Gastrocnemius medialis (tissue), 4 donors: ENCODE results near the gene TRAF4. TPM values are rescaled to one million over a fixed set of nuclear protein-coding genes. Genes with fewer than 3 reads are reported as not detected.
A peak's percentile ranks its signal among the peaks of the same experiment; 100 is the strongest.

Experiments
- ATAC-seq, 2 donors: fragments of 150-250 bp; one replicate each; pipeline ENCODE4 v1.9.1; 2016
- DNase-seq, 2 donors: peaks; one replicate each; pipeline ENCODE4 v3.0.0-alpha.2; 2019
- H3K27ac ChIP-seq, 4 donors: fragments of 200-600 bp; sonication (generic); 1 replicate in 1 of 4; 2 replicates in 3 of 4; pipeline ENCODE4 v1.5.1; 2016 to 2018; ENCODE audit warnings: mild to moderate bottlenecking in 2 of 4, moderate library complexity in 1 of 4
- H3K27me3 ChIP-seq, 3 donors: fragments of 200-600 bp; sonication (generic) in 2 of 3; 1 replicate in 1 of 3; 2 replicates in 2 of 3; pipeline versions ENCODE4 v1.5.1 to v1.6.0; 2016 to 2019; ENCODE audit warnings: mild to moderate bottlenecking in 1 of 3, moderate library complexity in 1 of 3
- H3K36me3 ChIP-seq, 2 donors: fragments of 200-600 bp; sonication (generic) in 1 of 2; one replicate each; pipeline ENCODE4 v1.5.1; 2017 to 2018
- H3K4me1 ChIP-seq, 2 donors: fragments of 200-600 bp; sonication (generic) in 1 of 2; one replicate each; pipeline ENCODE4 v1.5.1; 2016 to 2017; ENCODE audit warnings: mild to moderate bottlenecking in 2 of 2
- H3K4me3 ChIP-seq, 4 donors: fragments of 200-600 bp; sonication (generic) in 3 of 4; 1 replicate in 1 of 4; 2 replicates in 3 of 4; pipeline ENCODE4 v1.5.1; 2016 to 2019; ENCODE audit warnings: mild to moderate bottlenecking in 2 of 4
- H3K9me3 ChIP-seq, 3 donors: fragments of 200-600 bp; sonication (generic) in 2 of 3; 1 replicate in 1 of 3; 2 replicates in 2 of 3; pipeline ENCODE4 v1.5.1; 2016 to 2019
- POLR2A ChIP-seq, 2 donors: fragments of 450-650 bp; IDR thresholded peaks; one replicate each; pipeline ENCODE4 v1.6.1; 2017; ENCODE audit warnings: antibody characterized with exemption in 2 of 2, mild to moderate bottlenecking in 2 of 2, moderate library complexity in 2 of 2
- in situ Hi-C, 4 donors: fragments of 200-750 bp; cut with MboI; loops; one replicate each; pipeline versions ENCODE4 v1.15.0 to v1.8.0; 2017; ENCODE audit warnings: low sequenced_read_pairs in 4 of 4
- intact Hi-C: fragments of 100-400 bp; cut with DNase I; formaldehyde crosslinking; loops from one replicate; pipeline ENCODE4 v1.15.1; 2023; ENCODE audit warnings: low total_unique reads
- total RNA-seq, 4 donors: library from RNA; depleted of rRNA; stranded (reverse); fragments of >200 nt; gene quantifications; one replicate each; pipeline versions ENCODE4 v1.1.0 to v1.2.3, GENCODE V29; 2016
- TF ChIP-seq, protein P1 (sequence below), 5 experiments: fragments of 450-650 bp in 3 of 5; fragments of 200-600 bp in 2 of 5; sonication (generic) in 2 of 5; IDR thresholded peaks in 4 of 5; conservative IDR thresholded peaks in 1 of 5; 1 replicate in 4 of 5; 2 replicates in 1 of 5; pipeline ENCODE4 v1.5.1; 2016 to 2019; ENCODE audit warnings: antibody characterized with exemption in 5 of 5, mild to moderate bottlenecking in 3 of 5, moderate library complexity in 3 of 5

The TRAF4 gene, protein sequence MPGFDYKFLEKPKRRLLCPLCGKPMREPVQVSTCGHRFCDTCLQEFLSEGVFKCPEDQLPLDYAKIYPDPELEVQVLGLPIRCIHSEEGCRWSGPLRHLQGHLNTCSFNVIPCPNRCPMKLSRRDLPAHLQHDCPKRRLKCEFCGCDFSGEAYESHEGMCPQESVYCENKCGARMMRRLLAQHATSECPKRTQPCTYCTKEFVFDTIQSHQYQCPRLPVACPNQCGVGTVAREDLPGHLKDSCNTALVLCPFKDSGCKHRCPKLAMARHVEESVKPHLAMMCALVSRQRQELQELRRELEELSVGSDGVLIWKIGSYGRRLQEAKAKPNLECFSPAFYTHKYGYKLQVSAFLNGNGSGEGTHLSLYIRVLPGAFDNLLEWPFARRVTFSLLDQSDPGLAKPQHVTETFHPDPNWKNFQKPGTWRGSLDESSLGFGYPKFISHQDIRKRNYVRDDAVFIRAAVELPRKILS
- 1 to 10 TPM; 2.0 to 6.4 (median 3.8) TPM for total RNA-seq

DNA sequence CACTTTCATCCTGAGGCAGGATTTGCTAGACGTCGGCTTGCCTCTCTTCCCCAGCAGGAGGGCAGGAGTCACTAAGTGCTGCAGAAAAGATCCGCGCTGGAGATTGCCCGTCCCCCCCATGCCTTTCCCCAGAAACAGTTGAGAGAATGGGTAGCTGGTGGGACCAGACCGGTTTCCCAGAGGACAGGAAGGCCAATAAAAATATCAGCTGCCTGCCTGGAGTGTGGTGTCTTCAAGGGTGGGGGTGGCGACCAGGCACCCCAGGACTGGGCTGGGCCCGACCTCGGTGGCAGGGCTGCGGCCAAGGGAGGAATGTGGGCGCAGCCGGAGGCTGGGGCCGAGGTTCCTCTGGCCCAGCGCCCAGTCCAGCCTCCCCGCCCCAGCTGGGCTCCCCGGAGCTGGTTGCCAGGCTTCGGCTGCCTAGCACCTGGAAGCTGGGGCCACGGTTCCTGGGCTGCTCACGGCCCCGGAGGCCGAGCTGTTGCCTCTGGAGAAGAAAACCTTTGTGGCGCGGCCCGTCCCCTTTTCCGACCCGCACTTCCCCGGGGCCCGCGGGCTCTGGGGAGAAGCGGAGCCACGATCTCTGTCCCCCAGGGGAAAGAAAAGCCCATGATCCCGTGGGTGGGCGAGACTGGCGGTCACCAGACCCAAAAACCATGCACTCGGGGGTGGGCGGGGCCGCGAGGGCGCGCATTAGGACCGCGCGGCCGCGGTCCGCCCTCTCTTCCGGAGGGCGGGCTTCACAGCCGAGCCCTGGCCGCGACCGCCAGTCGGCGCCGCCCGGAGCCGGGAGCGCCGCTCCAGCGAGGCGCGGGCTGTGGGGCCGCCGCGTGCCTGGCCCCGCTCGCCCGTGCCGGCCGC is at the start of gene TRAF4:
TSS of gene TRAF4 (plus strand) at position 769 of the 861 bp plus-strand sequence. CDS start 102 bp downstream, outside the sequence.
- ATAC-seq (peak; percentile 79 to 80), DNase-seq (no peak)
- peak within 1 kb of the TSS; percentile 71 to 89 (median 76) for H3K4me3 ChIP-seq
- H3K36me3 ChIP-seq, result no peaks in the 10 kb centered on the region
- TF ChIP-seq, protein P1, sequence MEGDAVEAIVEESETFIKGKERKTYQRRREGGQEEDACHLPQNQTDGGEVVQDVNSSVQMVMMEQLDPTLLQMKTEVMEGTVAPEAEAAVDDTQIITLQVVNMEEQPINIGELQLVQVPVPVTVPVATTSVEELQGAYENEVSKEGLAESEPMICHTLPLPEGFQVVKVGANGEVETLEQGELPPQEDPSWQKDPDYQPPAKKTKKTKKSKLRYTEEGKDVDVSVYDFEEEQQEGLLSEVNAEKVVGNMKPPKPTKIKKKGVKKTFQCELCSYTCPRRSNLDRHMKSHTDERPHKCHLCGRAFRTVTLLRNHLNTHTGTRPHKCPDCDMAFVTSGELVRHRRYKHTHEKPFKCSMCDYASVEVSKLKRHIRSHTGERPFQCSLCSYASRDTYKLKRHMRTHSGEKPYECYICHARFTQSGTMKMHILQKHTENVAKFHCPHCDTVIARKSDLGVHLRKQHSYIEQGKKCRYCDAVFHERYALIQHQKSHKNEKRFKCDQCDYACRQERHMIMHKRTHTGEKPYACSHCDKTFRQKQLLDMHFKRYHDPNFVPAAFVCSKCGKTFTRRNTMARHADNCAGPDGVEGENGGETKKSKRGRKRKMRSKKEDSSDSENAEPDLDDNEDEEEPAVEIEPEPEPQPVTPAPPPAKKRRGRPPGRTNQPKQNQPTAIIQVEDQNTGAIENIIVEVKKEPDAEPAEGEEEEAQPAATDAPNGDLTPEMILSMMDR (IDR thresholded peaks at IDR 0.05 in 4 of 5, conservative IDR thresholded peaks at IDR 0.05 in 1 of 5), result peak; percentile 8 to 55 (median 41)
- TF ChIP-seq POLR2A (IDR thresholded peaks at IDR 0.05), result peak; percentile 90 to 91
- intact Hi-C loops, result loop anchor here (1.0 kb wide), 1 partner anchor 16 kb away; no protein-coding TSS in a partner anchor
- H3K4me1 ChIP-seq, result peaks cover 20 to 29% of the 10 kb centered on the region in 2 donors
- H3K27ac ChIP-seq, result peak within 1 kb of the TSS; percentile 68 to 81 (median 72)
- in situ Hi-C loops, result no loop called here
- H3K9me3 ChIP-seq, result no peaks in the 10 kb centered on the region
- H3K27me3 ChIP-seq, result no peaks in the 10 kb centered on the region

DNA sequence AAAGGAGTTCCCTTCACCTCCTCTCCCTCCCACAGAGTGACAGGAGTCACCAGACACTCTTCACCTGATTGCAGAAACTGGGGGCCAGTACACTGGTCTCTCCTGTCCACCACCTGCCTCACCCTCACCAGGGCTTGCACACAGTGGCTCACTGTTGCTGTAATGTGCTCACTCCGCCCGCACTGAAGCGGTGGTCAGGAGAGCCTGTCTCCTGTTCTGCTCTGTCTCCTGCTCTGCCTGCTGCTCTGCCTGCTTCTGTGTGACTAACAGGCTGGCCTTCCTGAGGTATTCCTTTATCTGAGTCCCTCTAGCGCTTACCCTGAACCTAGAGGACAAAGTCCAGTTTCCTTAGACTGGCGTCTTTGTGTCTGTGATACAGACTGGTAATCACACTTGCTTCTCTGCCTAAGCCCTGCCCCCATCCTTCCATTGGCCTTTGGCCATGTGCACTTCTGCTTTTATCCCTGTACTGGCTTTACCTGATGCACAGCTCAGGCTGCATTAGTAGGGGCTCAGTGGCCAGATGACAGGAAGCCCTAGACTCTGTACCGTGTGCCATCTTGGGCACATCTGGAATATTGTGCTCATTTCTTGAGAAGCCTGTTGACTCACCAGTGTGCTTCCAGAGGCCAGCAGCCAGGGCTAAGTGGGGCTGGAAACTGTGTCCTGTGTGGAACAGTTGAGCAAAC is 45.4 kb upstream of the TRAF4 start:
- H3K9me3 ChIP-seq, result no peaks in the 10 kb centered on the region
- no peaks in the 10 kb centered on the region for H3K4me1 ChIP-seq
- intact Hi-C loops (no loop called here), in situ Hi-C loops (no loop called here)
- peaks cover 8 to 100% of the 10 kb centered on the region in 2 donors for H3K36me3 ChIP-seq
- DNase-seq, result no peak
- H3K27ac ChIP-seq, result no peak overlapping the region
- no peak overlapping the region for H3K4me3 ChIP-seq
- no peaks in the 10 kb centered on the region for H3K27me3 ChIP-seq
- ATAC-seq, result no peak
- no peak for TF ChIP-seq POLR2A (IDR thresholded peaks at IDR 0.05)
- TF ChIP-seq, protein P1 (IDR thresholded peaks at IDR 0.05 in 4 of 5, conservative IDR thresholded peaks at IDR 0.05 in 1 of 5), result no peak

DNA sequence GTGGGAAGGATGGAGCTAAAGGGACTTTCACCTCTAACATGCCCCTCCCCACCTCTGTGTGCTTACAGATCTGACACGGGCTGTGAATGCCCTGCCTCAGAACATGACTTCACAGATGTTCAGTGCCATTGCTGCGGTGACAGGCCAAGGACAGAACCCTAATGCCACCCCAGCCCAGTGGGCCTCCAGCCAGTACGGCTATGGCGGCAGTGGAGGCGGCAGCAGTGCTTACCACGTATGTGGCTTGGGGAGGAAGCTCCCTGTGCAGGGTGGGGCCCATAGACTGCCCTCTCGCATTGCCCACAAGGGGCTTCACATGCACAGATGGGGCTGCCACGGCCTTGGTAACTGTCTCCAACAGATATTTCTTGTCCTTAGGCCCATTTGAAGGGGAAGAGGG is 43.5 kb upstream of the TRAF4 start:
- Histone ChIP-seq H3K4me3 (no peak overlapping the region), H3K27ac (no peak overlapping the region), H3K27me3 (no peaks in the 10 kb centered on the region), H3K4me1 (no peaks in the 10 kb centered on the region), H3K9me3 (no peaks in the 10 kb centered on the region), H3K36me3 (peaks cover 8 to 96% of the 10 kb centered on the region in 2 donors)
- intact Hi-C loops (no loop called here), in situ Hi-C loops (no loop called here)
- no peak for ATAC-seq
- TF ChIP-seq, protein P1 (IDR thresholded peaks at IDR 0.05 in 4 of 5, conservative IDR thresholded peaks at IDR 0.05 in 1 of 5), result no peak
- no peak for TF ChIP-seq POLR2A (IDR thresholded peaks at IDR 0.05)
- no peak for DNase-seq

DNA sequence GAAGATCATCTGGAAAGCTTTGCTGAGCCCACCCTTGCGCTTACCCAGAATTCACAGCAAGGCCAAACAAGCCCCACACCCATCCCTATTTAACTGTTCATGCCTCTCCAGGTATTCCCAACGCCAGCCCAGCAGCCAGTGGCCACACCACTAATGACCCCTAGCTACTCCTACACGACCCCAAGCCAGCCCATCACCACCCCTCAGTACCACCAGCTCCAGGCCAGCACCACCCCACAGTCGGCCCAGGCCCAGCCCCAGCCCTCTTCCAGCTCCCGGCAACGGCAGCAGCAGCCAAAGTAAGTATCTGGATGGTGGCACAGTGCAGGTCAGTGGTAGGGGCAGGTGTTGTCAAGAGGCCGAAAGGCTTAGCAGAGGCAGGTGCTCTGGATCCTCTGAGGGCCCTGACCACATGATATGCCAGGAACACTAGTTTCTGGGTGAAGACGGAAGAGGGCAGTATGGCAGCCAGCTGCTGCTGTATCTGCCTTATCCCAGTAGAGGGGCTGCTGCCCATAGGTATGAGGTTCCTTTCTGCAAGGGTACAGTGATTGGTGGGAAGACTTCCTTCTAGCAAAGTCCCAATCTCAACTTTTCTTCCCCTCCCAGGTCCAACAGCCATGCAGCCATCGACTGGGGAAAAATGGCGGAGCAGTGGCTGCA is 42.9 kb upstream of the TRAF4 start:
- Histone ChIP-seq H3K9me3 (no peaks in the 10 kb centered on the region), H3K27ac (no peak overlapping the region), H3K36me3 (peaks cover 8 to 89% of the 10 kb centered on the region in 2 donors)

More for the DNA sequence above, 42.9 kb upstream of the TRAF4 start:
- no peak for TF ChIP-seq POLR2A (IDR thresholded peaks at IDR 0.05)
- TF ChIP-seq, protein P1 (IDR thresholded peaks at IDR 0.05 in 4 of 5, conservative IDR thresholded peaks at IDR 0.05 in 1 of 5), result no peak
- ATAC-seq, result no peak
- DNase-seq, result no peak
- no peak overlapping the region for H3K4me3 ChIP-seq
- intact Hi-C loops (no loop called here), in situ Hi-C loops (no loop called here)
- H3K4me1 ChIP-seq, result no peaks in the 10 kb centered on the region
- H3K27me3 ChIP-seq, result no peaks in the 10 kb centered on the region
